HepG2 (cell line): ENCODE data around the gene ATP13A3. TPM values are rescaled to one million over a fixed set of nuclear protein-coding genes. Genes with fewer than 3 reads are reported as not detected.
"Not testable (repeated sequence)": the region's sequence is repeated elsewhere in the genome, so short reads cannot be mapped to it uniquely, and the experiment has no call there.

Source experiments
- LCORL ChIP-seq, 2 experiments: fragments of 450-650 bp in 1 of 2; sonication (generic) in 1 of 2; formaldehyde crosslinking in 1 of 2; IDR thresholded peaks; 2 replicates each; pipeline versions ENCODE4 v1.5.0 to v1.6.1; 2017 to 2020; ENCODE audit warnings: antibody characterized with exemption in 1 of 2, missing genetic modification reagents in 1 of 2
- MXI1 ChIP-seq: IDR thresholded peaks from 3 replicates; pipeline ENCODE4 v1.6.1; 2012; ENCODE audit warnings: low read depth, low read length, inconsistent platforms, borderline replicate concordance
- POGZ ChIP-seq: sonication (generic); formaldehyde crosslinking; IDR thresholded peaks from 2 replicates; pipeline ENCODE4 v1.4.0; 2020; ENCODE audit warnings: mild to moderate bottlenecking, missing genetic modification reagents
- RAD21 ChIP-seq: fragments of 450-650 bp; formaldehyde crosslinking; IDR thresholded peaks from 2 replicates; pipeline ENCODE4 v1.5.0; 2020; ENCODE audit warnings: mild to moderate bottlenecking
- SALL1 ChIP-seq: sonication (generic); formaldehyde crosslinking; IDR thresholded peaks from 2 replicates; pipeline ENCODE4 v1.8.0; 2022; ENCODE audit warnings: mild to moderate bottlenecking, missing genetic modification reagents
- SAP130 ChIP-seq: IDR thresholded peaks from 2 replicates; pipeline ENCODE4 v1.6.1; 2016; ENCODE audit warnings: low read depth
- SMC3 ChIP-seq: IDR thresholded peaks from 2 replicates; pipeline ENCODE4 v1.6.1; 2011; ENCODE audit warnings: low read length, improper control_type of control experiment
- SOX6 ChIP-seq, 2 experiments: fragments of 450-650 bp in 1 of 2; sonication (generic) in 1 of 2; formaldehyde crosslinking in 1 of 2; IDR thresholded peaks; 2 replicates each; pipeline versions ENCODE4 v1.4.0 to v1.6.1; 2017 to 2020; ENCODE audit warnings: antibody characterized with exemption in 1 of 2, mild to moderate bottlenecking in 1 of 2, missing genetic modification reagents in 1 of 2
- STAG1 ChIP-seq: sonication (generic); formaldehyde crosslinking; IDR thresholded peaks from 2 replicates; pipeline ENCODE4 v1.4.0; 2020; ENCODE audit warnings: missing genetic modification reagents
- THAP11 ChIP-seq: IDR thresholded peaks from 2 replicates; pipeline ENCODE4 v1.6.1; 2016; ENCODE audit warnings: missing biosample characterization, missing genetic modification reagents
- ZMYM3 ChIP-seq: sonication (generic); formaldehyde crosslinking; IDR thresholded peaks from 2 replicates; pipeline ENCODE4 v1.5.1; 2020; ENCODE audit warnings: mild to moderate bottlenecking, missing genetic modification reagents
- ZNF224 ChIP-seq: sonication (generic); formaldehyde crosslinking; IDR thresholded peaks from 2 replicates; pipeline ENCODE4 v1.5.0; 2020; ENCODE audit warnings: mild to moderate bottlenecking, missing genetic modification reagents
- ZNF317 ChIP-seq: sonication (generic); formaldehyde crosslinking; IDR thresholded peaks from 2 replicates; pipeline ENCODE4 v1.5.0; 2020; ENCODE audit warnings: mild to moderate bottlenecking, missing genetic modification reagents
- ZNF747 ChIP-seq: sonication (generic); formaldehyde crosslinking; IDR thresholded peaks from 2 replicates; pipeline ENCODE4 v1.8.1; 2023; ENCODE audit warnings: missing genetic modification reagents, mild to moderate bottlenecking, borderline replicate concordance
- ZNF761 ChIP-seq: sonication (generic); formaldehyde crosslinking; conservative IDR thresholded peaks from 2 replicates; pipeline ENCODE4 v1.4.0; 2020; ENCODE audit warnings: mild to moderate bottlenecking, missing genetic modification reagents
- ZNF788 ChIP-seq: sonication (generic); formaldehyde crosslinking; IDR thresholded peaks from 2 replicates; pipeline ENCODE4 v1.5.0; 2020; ENCODE audit warnings: mild to moderate bottlenecking, missing genetic modification reagents, borderline replicate concordance
- ZSCAN31 ChIP-seq: sonication (generic); formaldehyde crosslinking; IDR thresholded peaks from 2 replicates; pipeline ENCODE4 v1.5.0; 2020; ENCODE audit warnings: low read depth, mild to moderate bottlenecking, missing genetic modification reagents
- polyA plus RNA-seq, 8 experiments: library from polyadenylated mRNA; depleted of rRNA in 3 of 8; stranded (reverse) in 7 of 8; unstranded in 1 of 8; fragments of >200 nt; fragmentation: Illumina TruSeq in 4 of 8; extraction: Trizol in 4 of 8; gene quantifications; 2 replicates each; pipeline versions ENCODE4 v1.2.1 to v1.2.3, GENCODE V29; 2011 to 2016; ENCODE audit warnings: low read depth in 4 of 8, missing spikeins in 1 of 8, mixed read lengths in 1 of 8; ENCODE audit not compliant: insufficient read depth in 1 of 8
- total RNA-seq, 5 experiments: library from RNA; depleted of rRNA; stranded (reverse); fragments of >200 nt; fragmentation: Illumina TruSeq; extraction: Trizol; gene quantifications; 2 replicates each; pipeline ENCODE4 v1.2.3, GENCODE V29; 2016; ENCODE audit warnings: low read depth in 1 of 5
- TF ChIP-seq, protein P1 (sequence below): sonication (generic); formaldehyde crosslinking; IDR thresholded peaks from 2 replicates; pipeline ENCODE4 v1.4.0; 2020; ENCODE audit warnings: mild to moderate bottlenecking, missing genetic modification reagents
- TF ChIP-seq, protein P2 (sequence below): sonication (generic); formaldehyde crosslinking; IDR thresholded peaks from 2 replicates; pipeline ENCODE4 v1.9.0; 2022; ENCODE audit warnings: missing genetic modification reagents, mild to moderate bottlenecking, borderline replicate concordance
- TF ChIP-seq, protein P3 (sequence below): sonication (generic); formaldehyde crosslinking; IDR thresholded peaks from 2 replicates; pipeline ENCODE4 v1.5.0; 2020; ENCODE audit warnings: missing genetic modification reagents
- TF ChIP-seq, protein P4 (sequence below): sonication (generic); formaldehyde crosslinking; IDR thresholded peaks from 2 replicates; pipeline ENCODE4 v1.5.0; 2020; ENCODE audit warnings: mild to moderate bottlenecking, missing genetic modification reagents
- TF ChIP-seq, protein P5 (sequence below): sonication (generic); formaldehyde crosslinking; IDR thresholded peaks from 2 replicates; pipeline ENCODE4 v1.4.0; 2020; ENCODE audit warnings: missing genetic modification reagents, mild to moderate bottlenecking, borderline replicate concordance

The ATP13A3 gene
- total and polyA plus RNA-seq, 2 of the 13 experiments (the other 11 are each of a cell fraction or from before 2014, with no cell fraction given) = 44.9 to 80.8 TPM

DNA sequence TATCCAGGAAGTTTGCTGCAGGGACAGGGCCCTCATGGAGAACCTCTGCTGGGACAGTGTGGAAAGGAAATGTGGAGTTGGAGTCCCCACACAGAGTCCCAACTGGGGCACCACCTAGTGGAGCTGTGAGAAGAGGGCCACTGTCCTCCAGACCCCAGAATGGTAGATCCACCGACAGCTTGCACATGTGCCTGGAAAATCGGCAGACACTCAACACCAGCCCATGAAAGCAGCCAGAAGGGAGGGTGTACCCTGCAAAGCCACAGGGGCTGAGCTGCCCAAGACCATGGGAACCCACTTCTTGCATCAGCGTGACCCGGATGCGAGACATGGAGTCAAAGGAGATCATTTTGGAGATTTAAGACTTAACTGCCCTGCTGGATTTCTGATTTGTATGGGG lies 33.4 kb upstream of the ATP13A3 start (continued):
- TF ChIP-seq, protein P1, sequence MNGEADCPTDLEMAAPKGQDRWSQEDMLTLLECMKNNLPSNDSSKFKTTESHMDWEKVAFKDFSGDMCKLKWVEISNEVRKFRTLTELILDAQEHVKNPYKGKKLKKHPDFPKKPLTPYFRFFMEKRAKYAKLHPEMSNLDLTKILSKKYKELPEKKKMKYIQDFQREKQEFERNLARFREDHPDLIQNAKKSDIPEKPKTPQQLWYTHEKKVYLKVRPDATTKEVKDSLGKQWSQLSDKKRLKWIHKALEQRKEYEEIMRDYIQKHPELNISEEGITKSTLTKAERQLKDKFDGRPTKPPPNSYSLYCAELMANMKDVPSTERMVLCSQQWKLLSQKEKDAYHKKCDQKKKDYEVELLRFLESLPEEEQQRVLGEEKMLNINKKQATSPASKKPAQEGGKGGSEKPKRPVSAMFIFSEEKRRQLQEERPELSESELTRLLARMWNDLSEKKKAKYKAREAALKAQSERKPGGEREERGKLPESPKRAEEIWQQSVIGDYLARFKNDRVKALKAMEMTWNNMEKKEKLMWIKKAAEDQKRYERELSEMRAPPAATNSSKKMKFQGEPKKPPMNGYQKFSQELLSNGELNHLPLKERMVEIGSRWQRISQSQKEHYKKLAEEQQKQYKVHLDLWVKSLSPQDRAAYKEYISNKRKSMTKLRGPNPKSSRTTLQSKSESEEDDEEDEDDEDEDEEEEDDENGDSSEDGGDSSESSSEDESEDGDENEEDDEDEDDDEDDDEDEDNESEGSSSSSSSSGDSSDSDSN (CRISPR knock-in tag) = peak; percentile 39
- not testable (repeated sequence) for TF ChIP-seq SOX6, LCORL (IDR thresholded peaks at IDR 0.05)
- TF ChIP-seq SOX6 (CRISPR knock-in tag; IDR thresholded peaks at IDR 0.05) (0 out of 2 replicates have a peak, but pooled peaks have one; percentile 54), ZSCAN31 (CRISPR knock-in tag) (peak; percentile 66; the same call in 1 of the 2 replicates), ZNF224 (0 out of 2 replicates have a peak, but pooled peaks have one; percentile 23), ZNF317 (CRISPR knock-in tag) (peak; percentile 69), ZNF761 (CRISPR knock-in tag) (peak; percentile 87; the same call in 1 of the 2 replicates), ZNF747 (CRISPR knock-in tag) (peak; percentile 35; the same call in 1 of the 2 replicates), ZNF788 (CRISPR knock-in tag) (peak; percentile 30; the same call in 1 of the 2 replicates), STAG1 (peak; percentile 70), SALL1 (peak; percentile 31), MXI1 (0 out of 3 replicates have a peak, but pooled peaks have one; percentile 20), RAD21 (CRISPR knock-in tag) (peak; percentile 79), THAP11 (0 out of 2 replicates have a peak, but pooled peaks have one; percentile 20), SMC3 (peak; percentile 70), SAP130 (CRISPR knock-in tag) (0 out of 2 replicates have a peak, but pooled peaks have one; percentile 16), LCORL (CRISPR knock-in tag; IDR thresholded peaks at IDR 0.05) (peak; percentile 61), POGZ (CRISPR knock-in tag) (peak; percentile 55; the same call in 1 of the 2 replicates), ZMYM3 (CRISPR knock-in tag) (0 out of 2 replicates have a peak, but pooled peaks have one; percentile 22)
- TF ChIP-seq, protein P2, sequence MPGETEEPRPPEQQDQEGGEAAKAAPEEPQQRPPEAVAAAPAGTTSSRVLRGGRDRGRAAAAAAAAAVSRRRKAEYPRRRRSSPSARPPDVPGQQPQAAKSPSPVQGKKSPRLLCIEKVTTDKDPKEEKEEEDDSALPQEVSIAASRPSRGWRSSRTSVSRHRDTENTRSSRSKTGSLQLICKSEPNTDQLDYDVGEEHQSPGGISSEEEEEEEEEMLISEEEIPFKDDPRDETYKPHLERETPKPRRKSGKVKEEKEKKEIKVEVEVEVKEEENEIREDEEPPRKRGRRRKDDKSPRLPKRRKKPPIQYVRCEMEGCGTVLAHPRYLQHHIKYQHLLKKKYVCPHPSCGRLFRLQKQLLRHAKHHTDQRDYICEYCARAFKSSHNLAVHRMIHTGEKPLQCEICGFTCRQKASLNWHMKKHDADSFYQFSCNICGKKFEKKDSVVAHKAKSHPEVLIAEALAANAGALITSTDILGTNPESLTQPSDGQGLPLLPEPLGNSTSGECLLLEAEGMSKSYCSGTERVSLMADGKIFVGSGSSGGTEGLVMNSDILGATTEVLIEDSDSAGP (CRISPR knock-in tag) = peak; percentile 41; the same call in 1 of the 2 replicates
- TF ChIP-seq, protein P3, sequence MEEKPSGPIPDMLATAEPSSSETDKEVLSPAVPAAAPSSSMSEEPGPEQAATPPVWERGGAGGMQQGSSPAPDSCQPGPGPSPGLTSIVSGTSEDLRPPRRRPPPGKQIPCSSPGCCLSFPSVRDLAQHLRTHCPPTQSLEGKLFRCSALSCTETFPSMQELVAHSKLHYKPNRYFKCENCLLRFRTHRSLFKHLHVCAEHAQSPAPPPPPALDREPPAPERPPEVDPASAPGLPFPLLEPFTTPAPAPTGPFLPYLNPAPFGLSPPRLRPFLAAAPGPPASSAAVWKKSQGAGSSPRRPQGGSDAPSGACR (CRISPR knock-in tag) = peak; percentile 72; the same call in 1 of the 2 replicates
- TF ChIP-seq, protein P4, sequence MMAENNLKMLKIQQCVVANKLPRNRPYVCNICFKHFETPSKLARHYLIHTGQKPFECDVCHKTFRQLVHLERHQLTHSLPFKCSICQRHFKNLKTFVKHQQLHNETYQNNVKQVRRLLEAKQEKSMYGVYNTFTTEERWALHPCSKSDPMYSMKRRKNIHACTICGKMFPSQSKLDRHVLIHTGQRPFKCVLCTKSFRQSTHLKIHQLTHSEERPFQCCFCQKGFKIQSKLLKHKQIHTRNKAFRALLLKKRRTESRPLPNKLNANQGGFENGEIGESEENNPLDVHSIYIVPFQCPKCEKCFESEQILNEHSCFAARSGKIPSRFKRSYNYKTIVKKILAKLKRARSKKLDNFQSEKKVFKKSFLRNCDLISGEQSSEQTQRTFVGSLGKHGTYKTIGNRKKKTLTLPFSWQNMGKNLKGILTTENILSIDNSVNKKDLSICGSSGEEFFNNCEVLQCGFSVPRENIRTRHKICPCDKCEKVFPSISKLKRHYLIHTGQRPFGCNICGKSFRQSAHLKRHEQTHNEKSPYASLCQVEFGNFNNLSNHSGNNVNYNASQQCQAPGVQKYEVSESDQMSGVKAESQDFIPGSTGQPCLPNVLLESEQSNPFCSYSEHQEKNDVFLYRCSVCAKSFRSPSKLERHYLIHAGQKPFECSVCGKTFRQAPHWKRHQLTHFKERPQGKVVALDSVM = 0 out of 2 replicates have a peak, but pooled peaks have one; percentile 16
- TF ChIP-seq, protein P5, sequence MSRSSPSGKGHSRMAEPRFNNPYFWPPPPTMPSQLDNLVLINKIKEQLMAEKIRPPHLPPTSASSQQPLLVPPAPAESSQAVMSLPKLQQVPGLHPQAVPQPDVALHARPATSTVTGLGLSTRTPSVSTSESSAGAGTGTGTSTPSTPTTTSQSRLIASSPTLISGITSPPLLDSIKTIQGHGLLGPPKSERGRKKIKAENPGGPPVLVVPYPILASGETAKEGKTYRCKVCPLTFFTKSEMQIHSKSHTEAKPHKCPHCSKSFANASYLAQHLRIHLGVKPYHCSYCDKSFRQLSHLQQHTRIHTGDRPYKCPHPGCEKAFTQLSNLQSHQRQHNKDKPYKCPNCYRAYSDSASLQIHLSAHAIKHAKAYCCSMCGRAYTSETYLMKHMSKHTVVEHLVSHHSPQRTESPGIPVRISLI (CRISPR knock-in tag) = 0 out of 2 replicates have a peak, but pooled peaks have one; percentile 13
